Fibroblast of upper back skin (primary cell): ENCODE results near the gene TUT7.
"Not testable (repeated sequence)": the region's sequence is repeated elsewhere in the genome, so short reads cannot be mapped to it uniquely, and the experiment has no call there.

Experiments
- DNase-seq: peaks from one replicate; pipeline ENCODE4 v3.0.0-alpha.2; 2013

The TUT7 gene

GRCh38 chr9:86354011-86354817, at the start of gene TUT7:
TUT7 (minus strand) TSS chr9:86354410; CDS start chr9:86353199, 1,211 bp downstream.
- peak; percentile 94 for DNase-seq

- DNase-seq, result no peak
Measured at GRCh38 chr9:86402591-86402990, 48.4 kb upstream of the TUT7 start.

- DNase-seq, result no peak
Measured at GRCh38 chr9:86396412-86396811, 42.2 kb upstream of the TUT7 start.

- not testable (repeated sequence) for DNase-seq
Measured at GRCh38 chr9:86390184-86390583, 36.0 kb upstream of the TUT7 start.

- DNase-seq, result no peak
Measured at GRCh38 chr9:86389628-86390027, 35.4 kb upstream of the TUT7 start.

- DNase-seq, result no peak
Measured at GRCh38 chr9:86387376-86387775, 33.2 kb upstream of the TUT7 start.

- not testable (repeated sequence) for DNase-seq
Measured at GRCh38 chr9:86383000-86383399, 28.8 kb upstream of the TUT7 start.

- DNase-seq, result no peak
Measured at GRCh38 chr9:86376016-86376415, 21.8 kb upstream of the TUT7 start.

- no peak for DNase-seq
Measured at GRCh38 chr9:86369810-86370209, 15.6 kb upstream of the TUT7 start.

- peak; percentile 49 for DNase-seq
Measured at GRCh38 chr9:86368871-86369521, 14.8 kb upstream of the TUT7 start.

GRCh38 chr9:86361176-86361575, 7.0 kb upstream of the TUT7 start:
- no peak for DNase-seq

GRCh38 chr9:86359151-86359879, 5.1 kb upstream of the TUT7 start:
- no peak for DNase-seq

GRCh38 chr9:86356871-86357866, 3.0 kb upstream of the TUT7 start:
- DNase-seq, result no peak

GRCh38 chr9:86355814-86356213, 1.6 kb upstream of the TUT7 start:
- DNase-seq, result no peak

- peak; percentile 17 for DNase-seq
Measured at GRCh38 chr9:86354818-86355309, 654 bp upstream of the TUT7 start.

GRCh38 chr9:86353655-86354010, 577 bp downstream of the TUT7 start:
- no peak for DNase-seq

- DNase-seq, result no peak
Measured at GRCh38 chr9:86352440-86353077, 1.7 kb downstream of the TUT7 start.

- DNase-seq, result no peak
Measured at GRCh38 chr9:86351880-86352279, 2.3 kb downstream of the TUT7 start.

GRCh38 chr9:86350006-86350760, 4.0 kb downstream of the TUT7 start:
- no peak for DNase-seq

- peak; percentile 32 for DNase-seq
Measured at GRCh38 chr9:86349271-86349670, 4.9 kb downstream of the TUT7 start.

GRCh38 chr9:86347991-86348390, 6.2 kb downstream of the TUT7 start:
- no peak for DNase-seq
